ENCODE results near the gene MRPL36.

GRCh38 chr5:1824109-1824821 lies 24.6 kb upstream of the MRPL36 start:
- TF ChIP-seq CTCF (IDR thresholded peaks at IDR 0.05) (peak; percentile 37; the same call in 1 of the 2 replicates), ZFX (IDR thresholded peaks at IDR 0.05; ENCODE audit: borderline replicate concordance) (no peak)
